Iris pigment epithelial cell (primary cell): ENCODE measurements around the gene ATXN8OS.
A peak's percentile ranks its signal among the peaks of the same experiment; 100 is the strongest.
"Not testable (repeated sequence)": the region's sequence is repeated elsewhere in the genome, so short reads cannot be mapped to it uniquely, and the experiment has no call there.

Source experiments
- DNase-seq: peaks from one replicate; pipeline ENCODE4 v3.0.0-alpha.2; 2011; ENCODE audit warnings: low read depth

ATXN8OS gene

DNA sequence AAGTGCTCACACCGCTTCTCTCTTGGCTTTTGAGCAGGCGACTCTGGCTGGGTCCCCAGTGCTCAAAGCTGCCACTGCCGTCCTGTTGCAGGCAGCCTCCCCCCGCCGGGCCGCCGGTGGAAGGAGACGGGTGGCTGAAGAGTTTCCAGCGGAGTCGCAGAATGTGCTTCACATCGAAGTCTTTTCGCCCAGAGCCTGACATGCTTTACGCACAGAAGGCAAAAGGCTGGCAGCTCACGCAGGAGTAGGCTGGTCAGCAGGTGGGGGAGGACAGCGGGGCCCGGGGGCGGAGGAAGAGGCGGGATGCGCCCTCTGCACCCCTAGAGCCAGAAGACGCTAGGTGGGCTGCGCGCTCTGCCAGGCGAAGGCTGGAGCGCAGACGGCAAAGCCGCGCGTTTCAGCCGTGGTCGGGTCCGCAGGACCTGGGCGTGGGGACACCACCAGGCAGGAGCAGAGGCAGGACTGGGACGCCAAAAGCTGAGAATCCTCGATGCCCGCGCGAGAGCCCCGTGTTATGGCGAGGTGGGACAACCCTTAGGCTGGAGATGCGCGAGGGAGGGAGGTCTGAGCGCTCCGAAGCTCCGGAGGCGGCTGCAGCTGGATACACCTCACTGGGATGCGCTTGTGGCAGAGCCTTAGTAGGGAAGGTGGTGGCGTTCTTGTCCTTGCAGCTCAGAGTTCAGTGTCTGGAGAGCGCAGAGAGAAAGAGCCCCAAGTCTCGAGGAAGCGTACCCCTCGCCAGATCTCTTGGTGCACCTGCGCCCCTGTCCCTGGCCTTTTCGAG lies at the start of gene ATXN8OS:
Gene ATXN8OS (plus strand): TSS at position 329 of the 784 bp plus-strand sequence.
- peak; percentile 6 for DNase-seq

DNA sequence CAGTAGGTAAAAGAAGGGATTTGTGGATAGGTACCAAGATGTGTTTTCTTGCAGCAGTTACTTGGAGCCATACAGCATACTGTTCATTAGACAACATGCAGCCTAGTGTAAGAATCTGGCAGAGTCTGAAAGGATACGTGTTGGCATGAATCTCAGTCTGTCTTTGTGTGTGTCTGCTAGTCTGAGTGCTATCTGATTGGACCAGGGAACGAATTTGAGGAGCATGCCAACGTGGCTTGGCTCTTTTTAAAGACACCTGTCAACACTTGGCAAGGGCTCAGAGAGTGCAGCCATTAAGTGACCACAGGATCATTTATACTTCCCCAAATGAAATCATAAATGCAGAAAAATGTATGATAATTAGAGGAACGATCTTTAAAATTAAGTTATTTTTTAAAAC lies 27.6 kb upstream of the ATXN8OS start:
- DNase-seq: no peak

DNA sequence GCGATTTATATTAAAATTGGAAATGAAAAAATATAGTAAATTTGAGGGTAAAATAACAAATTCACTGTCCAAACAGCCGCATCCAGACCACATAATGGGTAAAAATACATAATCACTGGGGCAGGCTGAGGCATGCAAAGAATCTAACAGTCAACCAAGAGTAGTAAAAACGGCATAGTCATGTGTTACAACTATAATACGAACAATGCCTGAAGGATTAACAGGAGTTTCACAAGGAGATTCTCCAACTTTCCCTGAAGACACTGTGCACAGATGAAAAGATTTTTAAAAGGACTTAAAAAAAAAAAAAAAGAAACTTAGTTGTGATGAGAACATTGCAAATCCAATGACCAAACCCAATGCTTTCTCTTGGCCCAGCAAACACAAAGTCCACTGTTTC lies 20.4 kb upstream of the ATXN8OS start:
- DNase-seq: no peak

DNA sequence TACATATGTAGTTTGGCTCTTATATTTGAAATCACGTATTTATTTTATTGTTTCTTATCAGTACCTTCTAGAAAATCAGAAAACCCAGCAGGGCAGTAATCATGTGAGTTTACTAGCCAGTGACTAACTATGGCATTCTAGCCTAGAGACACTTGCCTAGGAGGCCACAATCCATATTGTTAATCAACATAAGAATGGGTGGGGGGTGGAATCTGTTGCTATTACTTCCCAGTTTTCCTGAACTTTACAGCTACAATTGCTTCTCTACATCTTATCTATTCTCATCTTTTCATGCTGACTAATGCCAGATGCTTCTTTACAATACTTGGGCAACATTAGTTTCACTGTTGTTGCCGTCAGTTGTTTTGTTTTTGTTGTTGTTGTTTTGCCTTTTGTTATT lies 18.7 kb upstream of the ATXN8OS start:
- no peak for DNase-seq

DNA sequence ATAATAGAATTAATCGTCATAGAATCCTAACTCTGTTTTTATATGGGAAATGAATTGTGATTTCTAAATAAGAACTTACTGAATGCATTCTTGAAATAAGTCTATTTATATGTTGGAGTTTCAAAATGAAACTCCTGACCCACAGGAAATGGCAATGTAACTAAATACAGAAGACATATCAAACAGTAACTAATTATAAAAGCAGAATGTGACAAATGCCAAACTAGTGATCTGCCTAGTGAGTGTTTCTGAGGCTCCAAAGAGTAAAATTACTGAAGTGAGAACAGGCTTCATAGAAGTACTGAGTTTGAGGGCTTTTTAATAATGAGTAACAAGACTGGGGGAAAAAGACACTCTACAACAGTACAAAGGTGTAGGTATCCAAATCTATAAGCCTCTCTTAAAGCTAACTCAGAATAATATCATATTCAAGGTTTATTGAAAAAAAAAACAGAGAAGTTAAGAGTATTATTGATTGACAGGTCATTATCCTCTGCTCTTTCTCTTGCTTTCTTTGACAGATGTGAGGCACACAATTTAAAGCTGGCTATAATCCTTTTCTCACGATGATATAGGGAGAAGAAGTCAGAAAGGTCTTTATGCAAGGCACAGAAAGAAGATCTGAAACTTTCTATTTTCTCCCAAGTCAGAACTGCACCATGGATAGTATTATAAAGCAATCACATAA lies 17.4 kb upstream of the ATXN8OS start:
- no peak for DNase-seq

DNA sequence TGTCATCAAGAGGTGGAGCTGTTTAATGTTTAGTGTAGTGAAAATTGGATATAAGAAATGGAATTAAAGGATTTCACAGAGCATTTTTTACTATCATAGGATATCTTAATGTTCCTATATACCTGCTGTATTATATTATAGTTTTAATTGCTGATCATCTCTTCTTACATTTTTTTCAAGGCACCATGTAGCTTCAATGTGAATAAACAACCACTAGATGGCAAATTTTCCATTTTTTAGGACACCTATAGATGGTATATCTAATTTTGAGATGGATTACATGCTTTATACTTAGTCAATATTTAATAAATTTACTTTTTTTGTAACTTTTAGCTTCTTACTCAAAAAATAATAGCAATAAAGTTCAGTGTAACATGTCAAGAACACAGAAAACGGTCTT lies 9.0 kb upstream of the ATXN8OS start:
- peak; percentile 12 for DNase-seq

DNA sequence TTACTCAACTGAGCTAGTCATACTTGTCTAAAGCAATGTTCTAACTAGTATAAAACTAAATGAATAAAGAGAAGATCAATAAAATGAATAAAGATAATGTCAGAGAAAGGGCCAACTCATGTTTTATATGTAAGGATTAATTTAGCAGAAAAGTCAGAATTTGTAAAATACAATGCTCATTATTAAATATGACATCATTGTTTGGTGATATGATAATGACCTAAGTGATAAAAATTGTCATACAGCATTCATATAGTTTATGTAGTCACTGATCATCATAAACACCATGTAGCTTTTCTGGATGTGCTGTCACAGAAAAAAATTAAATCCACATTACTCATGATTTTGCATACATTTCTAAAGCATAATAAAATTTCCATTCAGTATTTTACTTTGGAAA lies 3.1 kb upstream of the ATXN8OS start:
- DNase-seq: no peak

DNA sequence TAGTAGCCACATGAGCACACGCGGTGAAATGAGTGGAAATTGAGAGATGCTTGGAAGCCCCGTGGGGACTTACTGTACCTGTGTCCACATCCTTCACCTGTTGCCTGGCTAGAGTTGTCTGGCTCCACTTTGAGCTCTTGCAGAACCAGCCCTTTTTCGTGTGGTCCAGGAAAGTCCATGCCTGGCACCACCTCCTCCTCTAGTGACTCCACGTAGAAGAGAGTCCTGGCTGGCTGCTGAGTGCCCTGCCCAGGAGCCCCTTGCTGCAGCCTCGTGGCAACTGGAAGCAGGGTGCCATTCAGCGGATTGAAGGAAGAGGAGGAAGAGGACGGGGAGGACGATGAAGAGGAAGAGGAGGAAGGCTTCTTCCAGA lies 515 bp upstream of the ATXN8OS start:
- no peak for DNase-seq

DNA sequence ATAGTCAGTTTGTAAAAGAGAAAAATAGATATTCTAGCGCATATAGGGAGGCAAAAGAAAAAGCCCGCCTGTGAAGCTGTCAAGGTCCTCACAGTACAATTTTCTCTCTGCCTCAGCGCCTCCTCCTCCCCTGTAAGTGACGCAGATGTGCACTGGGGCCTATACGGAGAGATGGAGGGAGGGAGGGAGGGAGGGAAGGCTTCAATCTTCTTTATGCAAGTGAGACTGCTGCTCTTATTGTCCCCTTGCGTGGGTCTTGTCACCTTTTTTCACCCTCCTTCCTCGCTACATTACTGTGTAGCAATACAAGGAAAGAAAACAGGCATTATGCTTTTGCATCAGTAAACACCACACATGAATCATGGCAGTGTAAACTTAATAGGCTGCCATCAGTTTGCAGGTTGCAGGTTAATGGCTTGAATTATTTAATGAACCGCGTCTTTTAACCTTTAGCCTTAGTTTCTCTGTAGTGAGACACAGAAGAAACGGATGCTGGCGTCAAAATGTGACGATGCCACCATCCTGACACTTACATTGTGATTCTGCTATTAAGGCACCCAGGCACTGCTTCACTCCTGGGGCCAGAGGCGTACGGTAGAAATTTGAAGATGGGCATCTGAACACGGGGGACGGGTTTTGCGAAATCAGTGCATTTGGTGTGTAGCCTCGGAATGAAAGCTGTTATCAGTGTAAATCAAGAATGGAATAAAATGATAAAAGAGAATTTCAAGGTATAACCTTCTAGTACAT lies 905 bp downstream of the ATXN8OS start, which contains the start of gene KLHL1:
Gene KLHL1 (minus strand): TSS at position 97 of the 750 bp plus-strand sequence. CDS start 753 bp downstream, outside the sequence.
- DNase-seq: peak; percentile 1

DNA sequence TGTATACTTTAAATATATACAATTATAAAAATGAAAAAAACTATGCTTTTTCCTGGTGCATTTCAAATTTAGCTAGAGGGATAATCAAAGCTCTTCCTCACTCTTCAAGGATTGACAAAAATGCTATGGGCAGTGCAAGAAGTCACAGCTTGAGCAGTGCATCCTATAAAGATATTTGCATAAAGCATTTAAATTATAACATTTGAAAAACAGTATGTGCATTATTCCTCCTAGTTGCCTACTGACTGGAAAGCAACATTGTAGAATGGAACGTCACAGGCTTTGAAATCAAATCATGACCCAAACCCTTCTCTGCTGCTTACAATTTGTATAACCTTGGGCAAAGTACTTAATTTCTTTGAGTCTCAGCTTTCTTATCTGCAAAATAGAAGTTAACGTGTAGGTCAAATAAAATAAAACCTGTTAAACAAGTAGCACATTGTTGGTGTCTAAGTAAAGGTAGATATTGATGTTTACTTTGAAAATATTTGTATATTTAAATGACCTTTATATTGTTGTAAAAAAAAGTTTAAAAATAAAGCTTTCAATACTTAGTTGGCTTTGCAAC lies 9.8 kb downstream of the ATXN8OS start:
- DNase-seq: no peak

DNA sequence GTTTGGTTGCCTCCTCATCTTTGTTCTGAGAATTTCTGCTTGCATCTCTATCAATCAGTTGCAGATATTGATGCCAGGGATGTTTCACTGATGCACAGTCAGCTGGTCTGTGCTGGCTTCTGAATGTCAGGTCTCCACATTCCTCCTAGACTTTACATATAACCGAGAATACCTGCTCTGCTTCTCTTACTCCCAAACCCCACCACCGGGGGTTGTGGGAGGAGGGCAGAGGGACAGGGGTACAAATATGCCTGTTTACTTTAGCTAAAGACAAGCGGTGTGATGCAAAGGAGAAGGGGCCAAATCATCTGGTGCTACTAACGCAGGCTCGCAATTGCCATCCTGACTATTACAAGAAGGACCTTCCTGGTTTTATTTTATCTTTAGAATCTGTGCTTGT lies 18.1 kb downstream of the ATXN8OS start:
- no peak for DNase-seq

DNA sequence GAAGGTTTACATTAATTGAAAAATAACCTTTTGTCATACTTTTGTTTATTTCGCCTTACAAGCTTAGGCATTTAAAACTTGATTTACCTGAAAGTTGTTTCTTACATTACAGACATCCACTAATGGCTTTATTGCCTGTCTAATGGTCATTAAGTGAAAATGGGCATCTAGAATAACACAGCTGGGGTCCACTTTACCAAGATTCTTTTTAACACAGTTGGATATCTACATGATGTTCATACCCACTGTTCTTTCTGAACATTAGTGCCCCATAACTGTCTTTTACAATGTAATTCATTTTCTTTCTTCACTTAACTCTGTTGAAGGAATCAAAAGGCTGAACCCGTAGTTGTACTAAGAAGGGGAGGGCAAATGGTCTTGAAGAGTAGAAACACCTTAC lies 20.5 kb downstream of the ATXN8OS start:
- DNase-seq: no peak

DNA sequence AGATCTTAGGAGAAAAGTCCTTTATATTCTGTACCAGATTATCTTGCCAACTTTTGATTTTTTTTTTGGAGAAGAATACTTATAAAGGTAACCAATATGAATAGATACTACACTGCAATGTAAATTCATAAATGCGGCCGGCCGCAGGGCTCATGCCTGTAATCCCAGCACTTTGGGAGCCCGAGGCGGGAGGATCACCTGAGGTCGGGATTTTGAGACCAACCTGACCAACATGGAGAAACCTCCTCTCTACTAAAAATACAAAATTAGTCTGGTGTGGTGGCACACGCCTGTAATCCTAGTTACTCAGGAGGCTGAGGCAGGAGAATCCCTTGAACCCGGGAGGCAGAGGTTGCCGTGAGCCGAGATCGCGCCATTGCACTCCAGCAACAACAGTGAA lies 35.0 kb downstream of the ATXN8OS start:
- DNase-seq: not testable (repeated sequence)

DNA sequence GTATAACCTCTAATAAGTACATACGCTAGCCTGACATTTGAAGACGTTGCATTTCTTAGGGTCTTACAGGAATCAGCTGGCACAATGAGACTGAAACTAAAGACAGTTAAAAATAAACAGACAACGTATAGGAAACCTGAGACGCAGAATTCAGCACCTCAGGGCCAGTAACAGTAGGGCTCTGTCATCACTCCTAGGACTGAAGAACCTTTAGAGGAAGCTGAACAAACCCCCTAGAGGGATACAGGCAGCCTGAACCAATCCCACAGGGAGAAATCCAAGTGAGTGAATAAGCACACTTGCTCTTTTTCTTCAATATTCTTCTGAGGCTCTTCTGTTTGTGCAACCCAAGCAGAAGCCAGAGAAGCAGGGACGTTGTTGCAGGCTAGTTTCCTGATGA lies 54.5 kb downstream of the ATXN8OS start:
- DNase-seq: no peak

DNA sequence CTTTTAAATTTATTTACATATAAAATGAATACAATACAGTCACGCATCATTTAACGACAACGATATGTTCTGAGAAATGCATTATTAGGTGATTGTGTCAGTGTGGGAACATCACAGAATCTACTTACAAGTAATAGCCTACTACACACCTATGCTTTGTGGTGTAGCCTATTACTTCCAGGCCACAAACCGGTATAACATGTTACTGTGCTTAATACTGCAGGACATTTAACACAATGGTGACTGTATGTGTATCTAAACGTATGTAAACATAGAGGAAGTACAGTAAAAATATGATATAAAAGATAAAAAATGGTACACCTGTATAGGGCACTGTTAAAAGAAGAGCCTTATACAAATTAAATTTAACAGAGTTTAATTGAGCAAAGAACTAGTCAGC lies 63.1 kb downstream of the ATXN8OS start:
- DNase-seq: no peak

DNA sequence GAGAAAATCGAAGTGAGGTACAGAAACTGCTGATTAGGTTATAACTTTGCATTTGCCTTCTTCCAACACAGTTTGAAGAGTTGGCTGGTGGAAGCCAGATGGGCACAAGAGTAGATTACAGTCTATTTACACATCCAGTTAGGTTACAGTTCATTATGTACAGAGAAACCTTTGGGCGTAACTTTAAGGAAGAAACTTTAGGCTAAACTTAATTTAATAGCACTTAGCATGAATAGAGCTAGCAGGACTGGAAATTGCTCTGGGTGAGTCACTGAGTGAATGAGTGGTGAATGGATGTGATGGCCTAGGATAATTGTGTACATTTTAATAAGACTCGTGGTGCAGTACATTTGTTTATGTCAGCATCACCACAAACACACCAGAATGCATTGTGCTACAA lies 63.5 kb downstream of the ATXN8OS start:
- DNase-seq: peak; percentile 16

DNA sequence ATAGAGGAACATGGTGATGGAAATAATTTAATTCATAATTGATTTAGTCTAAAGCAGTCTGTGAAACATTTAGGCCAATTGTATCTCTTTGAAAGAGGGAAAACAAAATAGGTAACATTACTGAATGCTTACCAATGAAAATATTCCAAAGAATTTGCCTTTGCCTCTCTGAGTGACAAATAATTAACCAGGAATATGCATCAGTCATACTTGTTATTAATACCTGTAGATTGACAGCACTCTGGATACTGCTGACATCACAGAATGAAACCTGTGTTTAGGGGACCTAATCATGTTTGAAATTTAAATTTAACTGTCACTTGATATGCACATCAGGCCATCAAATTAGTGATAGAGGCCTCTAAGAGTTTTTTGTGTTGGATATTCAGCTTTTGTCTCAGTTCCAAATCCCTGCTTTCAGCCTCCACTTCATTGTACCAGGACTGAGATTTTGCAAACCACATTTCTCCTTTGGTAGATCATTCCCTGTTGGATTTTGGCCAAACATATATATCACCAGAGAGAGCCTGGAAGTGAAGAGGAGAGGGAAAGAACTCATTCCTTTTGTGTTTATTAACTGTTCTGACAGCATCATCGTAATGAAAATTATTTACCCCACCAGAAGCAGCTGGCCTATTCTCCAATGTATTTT lies 65.4 kb downstream of the ATXN8OS start:
- peak; percentile 39 for DNase-seq

DNA sequence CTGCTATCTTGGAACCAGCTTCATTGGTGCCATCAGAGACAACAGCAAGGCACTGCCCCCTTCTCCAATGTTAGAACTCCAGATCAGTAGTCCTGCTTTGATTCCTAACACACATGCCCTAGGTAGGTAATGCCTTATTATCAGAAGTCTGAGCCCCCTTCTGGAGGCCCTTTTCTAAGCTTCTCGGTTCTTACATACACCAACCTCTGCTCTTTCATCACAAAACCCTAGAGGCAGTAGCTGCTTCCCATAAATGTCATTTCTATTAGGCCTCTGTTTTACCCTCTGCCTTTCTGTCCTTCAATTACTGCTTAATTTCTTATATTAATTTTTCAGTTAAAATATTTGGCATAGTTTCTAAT lies 66.0 kb downstream of the ATXN8OS start:
- no peak for DNase-seq

DNA sequence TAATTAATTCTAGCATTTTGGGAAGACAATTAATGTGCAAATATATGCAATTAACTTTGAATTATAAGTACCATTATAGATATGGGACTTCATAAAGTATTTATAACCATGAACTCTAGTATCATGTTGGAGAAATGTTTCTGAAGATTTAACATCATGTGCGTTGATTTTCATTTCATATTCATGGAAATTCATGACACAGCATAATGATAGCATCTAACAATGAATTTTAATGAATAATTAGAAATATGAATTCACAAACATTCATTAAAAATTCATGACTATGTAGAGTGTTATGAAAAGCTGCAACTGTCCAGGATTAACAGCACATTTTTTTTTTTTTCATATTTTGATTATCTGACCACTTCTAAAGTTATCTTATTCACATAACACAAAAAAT lies 70.7 kb downstream of the ATXN8OS start:
- DNase-seq: no peak
